Measurements from ENCODE around the gene BET1.

GRCh38 chr7:94031865-94032264 is 27.7 kb upstream of the BET1 start:
- TF ChIP-seq, protein P1, sequence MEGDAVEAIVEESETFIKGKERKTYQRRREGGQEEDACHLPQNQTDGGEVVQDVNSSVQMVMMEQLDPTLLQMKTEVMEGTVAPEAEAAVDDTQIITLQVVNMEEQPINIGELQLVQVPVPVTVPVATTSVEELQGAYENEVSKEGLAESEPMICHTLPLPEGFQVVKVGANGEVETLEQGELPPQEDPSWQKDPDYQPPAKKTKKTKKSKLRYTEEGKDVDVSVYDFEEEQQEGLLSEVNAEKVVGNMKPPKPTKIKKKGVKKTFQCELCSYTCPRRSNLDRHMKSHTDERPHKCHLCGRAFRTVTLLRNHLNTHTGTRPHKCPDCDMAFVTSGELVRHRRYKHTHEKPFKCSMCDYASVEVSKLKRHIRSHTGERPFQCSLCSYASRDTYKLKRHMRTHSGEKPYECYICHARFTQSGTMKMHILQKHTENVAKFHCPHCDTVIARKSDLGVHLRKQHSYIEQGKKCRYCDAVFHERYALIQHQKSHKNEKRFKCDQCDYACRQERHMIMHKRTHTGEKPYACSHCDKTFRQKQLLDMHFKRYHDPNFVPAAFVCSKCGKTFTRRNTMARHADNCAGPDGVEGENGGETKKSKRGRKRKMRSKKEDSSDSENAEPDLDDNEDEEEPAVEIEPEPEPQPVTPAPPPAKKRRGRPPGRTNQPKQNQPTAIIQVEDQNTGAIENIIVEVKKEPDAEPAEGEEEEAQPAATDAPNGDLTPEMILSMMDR (IDR thresholded peaks at IDR 0.05; ENCODE audit: low read depth, low read length) = no peak
- TF ChIP-seq POLR2A (IDR thresholded peaks at IDR 0.05; ENCODE audit: extremely low read depth, insufficient read length) = no peak
- TF ChIP-seq MYC (IDR thresholded peaks at IDR 0.05; ENCODE audit: low read depth, low read length) = no peak
- TF ChIP-seq MAX (IDR thresholded peaks at IDR 0.05; ENCODE audit: low read depth, low read length) = no peak
